Osteoblast (primary cell): ENCODE results near the gene GRIA3. TPM values are rescaled to one million over a fixed set of nuclear protein-coding genes. Genes with fewer than 3 reads are reported as not detected.
A peak's percentile ranks its signal among the peaks of the same experiment; 100 is the strongest.

Experiments used
- DNase-seq: peaks from one replicate; pipeline ENCODE4 v3.0.0; 2011; ENCODE audit warnings: low spot score, mixed read lengths; ENCODE audit not compliant: insufficient read length; ENCODE audit errors: missing footprints
- H2AFZ ChIP-seq: 2 replicates; pipeline ENCODE4 v1.6.0; 2011; ENCODE audit warnings: mild to moderate bottlenecking, low read length
- H3K27ac ChIP-seq: 2 replicates; pipeline ENCODE4 v1.5.1; 2011; ENCODE audit warnings: mild to moderate bottlenecking, low read depth, low read length, moderate library complexity
- H3K27me3 ChIP-seq: 2 replicates; pipeline ENCODE4 v1.6.0; 2012; ENCODE audit warnings: mild to moderate bottlenecking, control low read depth, inconsistent platforms, low read length, moderate library complexity; ENCODE audit not compliant: insufficient read depth
- H3K36me3 ChIP-seq: 2 replicates; pipeline ENCODE4 v1.5.1; 2011; ENCODE audit warnings: mild to moderate bottlenecking, low read length, control low read depth, moderate library complexity; ENCODE audit not compliant: insufficient read depth
- H3K4me1 ChIP-seq: 2 replicates; pipeline ENCODE4 v1.5.1; 2011; ENCODE audit warnings: mild to moderate bottlenecking, low read length, control low read depth, moderate library complexity; ENCODE audit not compliant: insufficient read depth
- H3K4me2 ChIP-seq: 2 replicates; pipeline ENCODE4 v1.6.0; 2011; ENCODE audit warnings: mild to moderate bottlenecking, low read length; ENCODE audit not compliant: insufficient read depth
- H3K4me3 ChIP-seq: fragments of 200-600 bp; sonication (generic); 3 replicates; pipeline ENCODE4 v1.5.1; 2012; ENCODE audit warnings: mild to moderate bottlenecking, low read length, inconsistent platforms; ENCODE audit not compliant: insufficient read depth
- H3K79me2 ChIP-seq: 2 replicates; pipeline ENCODE4 v1.6.0; 2012; ENCODE audit warnings: mild to moderate bottlenecking, low read length, control low read depth, inconsistent platforms; ENCODE audit not compliant: insufficient read depth
- H3K9me3 ChIP-seq: 2 replicates; pipeline ENCODE4 v1.5.1; 2011; ENCODE audit warnings: low read depth, low read length, control low read depth
- H4K20me1 ChIP-seq: 2 replicates; pipeline ENCODE4 v1.6.0; 2012; ENCODE audit warnings: mild to moderate bottlenecking, low read length, control low read depth; ENCODE audit not compliant: insufficient read depth
- CTCF ChIP-seq: IDR thresholded peaks from 2 replicates; pipeline ENCODE4 v1.5.1; 2011; ENCODE audit warnings: mild to moderate bottlenecking, low read depth, low read length, moderate library complexity; ENCODE audit errors: extremely low read depth
- total RNA-seq: library from RNA; depleted of rRNA; stranded (reverse); fragments of >200 nt; gene quantifications from 2 replicates; pipeline ENCODE4 v1.2.3, GENCODE V29; 2012

GRIA3 gene
- total RNA-seq, 1 donor, result 3.3 TPM

- no peak overlapping the region for H3K27ac ChIP-seq
- no peaks in the 10 kb centered on the region for H3K36me3 ChIP-seq
- H3K79me2 ChIP-seq, result no peaks in the 10 kb centered on the region
- no peaks in the 10 kb centered on the region for H3K27me3 ChIP-seq
- no peak overlapping the region for H3K4me2 ChIP-seq
- TF ChIP-seq CTCF, result no peak
- H3K9me3 ChIP-seq, result no peaks in the 10 kb centered on the region
- H2AFZ ChIP-seq, result no peak overlapping the region
- H3K4me1 ChIP-seq, result no peaks in the 10 kb centered on the region
- DNase-seq, result no peak
- no peak overlapping the region for H3K4me3 ChIP-seq
- H4K20me1 ChIP-seq, result no peaks in the 10 kb centered on the region
Observed at GRCh38 chrX:123449335-123449734, 265.3 kb downstream of the GRIA3 start.

GRCh38 chrX:123450222-123450621, 266.1 kb downstream of the GRIA3 start:
- Histone ChIP-seq H3K9me3 (no peaks in the 10 kb centered on the region), H3K27ac (no peak overlapping the region), H3K27me3 (no peaks in the 10 kb centered on the region), H3K4me3 (no peak overlapping the region), H3K4me2 (no peak overlapping the region), H2AFZ (no peak overlapping the region), H3K4me1 (no peaks in the 10 kb centered on the region), H4K20me1 (no peaks in the 10 kb centered on the region), H3K79me2 (no peaks in the 10 kb centered on the region), H3K36me3 (no peaks in the 10 kb centered on the region)
- peak; percentile 41 for TF ChIP-seq CTCF
- no peak for DNase-seq

GRCh38 chrX:123454712-123455431, 270.8 kb downstream of the GRIA3 start:
- Histone ChIP-seq H3K79me2 (no peaks in the 10 kb centered on the region), H3K27ac (no peak overlapping the region), H3K36me3 (no peaks in the 10 kb centered on the region), H3K4me1 (no peaks in the 10 kb centered on the region), H4K20me1 (no peaks in the 10 kb centered on the region), H3K4me2 (no peak overlapping the region), H2AFZ (no peak overlapping the region), H3K4me3 (no peak overlapping the region), H3K27me3 (no peaks in the 10 kb centered on the region), H3K9me3 (no peaks in the 10 kb centered on the region)
- DNase-seq, result no peak
- no peak for TF ChIP-seq CTCF

GRCh38 chrX:123455693-123456092, 271.6 kb downstream of the GRIA3 start:
- no peaks in the 10 kb centered on the region for H3K36me3 ChIP-seq
- no peak overlapping the region for H3K4me3 ChIP-seq
- no peaks in the 10 kb centered on the region for H3K27me3 ChIP-seq
- H4K20me1 ChIP-seq, result no peaks in the 10 kb centered on the region
- H3K9me3 ChIP-seq, result no peaks in the 10 kb centered on the region
- DNase-seq, result no peak
- H3K4me1 ChIP-seq, result no peaks in the 10 kb centered on the region
- H3K79me2 ChIP-seq, result no peaks in the 10 kb centered on the region
- no peak overlapping the region for H2AFZ ChIP-seq
- TF ChIP-seq CTCF, result no peak
- H3K27ac ChIP-seq, result no peak overlapping the region
- no peak overlapping the region for H3K4me2 ChIP-seq
